IMR-90 (cell line): ENCODE data around the gene FAM240A. TPM values are rescaled to one million over a fixed set of nuclear protein-coding genes. Genes with fewer than 3 reads are reported as not detected.

Source experiments
- ATAC-seq: fragments of 200-7000 bp; cut with Tn5 transposase; 2 replicates; pipeline ENCODE4 v1.9.1; 2020; ENCODE audit warnings: low read depth, mild to moderate bottlenecking, moderate library complexity
- BruUV-seq: library from RNA; stranded (reverse); fragments of 400-500 nt; replicated peaks from 2 replicates; lab custom pipeline; 2021; lab: Mats Ljungman, UMichigan
- CTCF ChIA-PET: fragments of 300-600 bp; formaldehyde crosslinking; extraction: SDS; loops from one replicate; lab custom pipeline; 2021; ENCODE audit warnings: antibody characterized with exemption; lab: Yijun Ruan, JAX
- POLR2A ChIA-PET: fragments of 300-600 bp; sonication (Branson Sonifier 250); formaldehyde crosslinking; loops from one replicate; lab custom pipeline; 2022; ENCODE audit warnings: antibody characterized with exemption; ENCODE audit not compliant: unreplicated experiment; lab: Charles Lee
- DNase-seq: peaks from one replicate; pipeline ENCODE4 v3.0.0; 2013
- H2AFZ ChIP-seq: replicated peaks from 2 replicates; pipeline ENCODE3; 2013; ENCODE audit warnings: low read length, mild to moderate bottlenecking; ENCODE audit not compliant: poor library complexity
- H2AK5ac ChIP-seq: 2 replicates; pipeline ENCODE4 v1.6.1; 2013; ENCODE audit warnings: low read depth, low read length, inconsistent platforms
- H2AK9ac ChIP-seq: replicated peaks from 2 replicates; pipeline ENCODE3; 2013; ENCODE audit warnings: mild to moderate bottlenecking, low read depth, low read length, moderate library complexity; ENCODE audit not compliant: poor library complexity
- H2BK120ac ChIP-seq: 2 replicates; pipeline ENCODE4 v1.6.1; 2013; ENCODE audit warnings: low read depth, low read length, inconsistent platforms
- H2BK15ac ChIP-seq: 3 replicates; pipeline ENCODE4 v1.6.1; 2013; ENCODE audit warnings: low read depth, low read length, inconsistent platforms
- H2BK20ac ChIP-seq: 2 replicates; pipeline ENCODE4 v1.6.1; 2013; ENCODE audit warnings: low read depth, mild to moderate bottlenecking, inconsistent platforms, low read length, moderate library complexity
- H2BK5ac ChIP-seq: 2 replicates; pipeline ENCODE4 v1.6.1; 2013; ENCODE audit warnings: mild to moderate bottlenecking, low read depth, low read length, inconsistent platforms; ENCODE audit not compliant: poor library complexity, severe bottlenecking
- H3K14ac ChIP-seq: replicated peaks from 2 replicates; pipeline ENCODE4 v1.6.1; 2013; ENCODE audit warnings: low read depth, low read length, inconsistent platforms
- H3K18ac ChIP-seq: 2 replicates; pipeline ENCODE4 v1.6.1; 2013; ENCODE audit warnings: low read depth, low read length, control low read depth
- H3K23ac ChIP-seq: 2 replicates; pipeline ENCODE4 v1.6.1; 2013; ENCODE audit warnings: low read depth, low read length, inconsistent platforms
- H3K27ac ChIP-seq: 2 replicates; pipeline ENCODE4 v1.5.1; 2013; ENCODE audit warnings: mild to moderate bottlenecking, control low read depth, low read length; ENCODE audit not compliant: insufficient read depth
- H3K27me3 ChIP-seq: 2 replicates; pipeline ENCODE4 v1.6.1; 2013; ENCODE audit warnings: low read length; ENCODE audit not compliant: control insufficient read depth, insufficient read depth
- H3K36me3 ChIP-seq: 2 replicates; pipeline ENCODE4 v1.6.1; 2013; ENCODE audit warnings: low read length, mixed read lengths; ENCODE audit not compliant: control insufficient read depth, insufficient read depth
- H3K4ac ChIP-seq: 2 replicates; pipeline ENCODE4 v1.6.1; 2013; ENCODE audit warnings: low read depth, low read length, inconsistent platforms
- H3K4me1 ChIP-seq: 2 replicates; pipeline ENCODE4 v1.6.1; 2013; ENCODE audit warnings: low read length, mixed read lengths; ENCODE audit not compliant: control insufficient read depth, insufficient read depth
- H3K4me2 ChIP-seq: 2 replicates; pipeline ENCODE4 v1.6.1; 2013; ENCODE audit warnings: low read depth, mild to moderate bottlenecking, control low read depth, low read length, moderate library complexity
- H3K4me3 ChIP-seq: 2 replicates; pipeline ENCODE4 v1.5.1; 2013; ENCODE audit warnings: low read depth, mild to moderate bottlenecking, control low read depth, low read length, moderate library complexity; ENCODE audit not compliant: insufficient read depth
- H3K56ac ChIP-seq: 2 replicates; pipeline ENCODE4 v1.6.1; 2013; ENCODE audit warnings: low read length, inconsistent platforms; ENCODE audit not compliant: insufficient read depth; ENCODE audit errors: extremely low read depth
- H3K79me1 ChIP-seq, 2 experiments: 2 replicates each; pipeline ENCODE4 v1.6.1; 2013; ENCODE audit warnings: low read length in 2 of 2, inconsistent platforms in 1 of 2, low read depth in 1 of 2
- H3K9ac ChIP-seq: 2 replicates; pipeline ENCODE4 v1.6.1; 2013; ENCODE audit warnings: low read depth, low read length, control low read depth
- H3K9me1 ChIP-seq: 2 replicates; pipeline ENCODE4 v1.6.1; 2013; ENCODE audit warnings: low read length, inconsistent platforms; ENCODE audit not compliant: insufficient read depth
- H3K9me3 ChIP-seq: 2 replicates; pipeline ENCODE4 v1.6.1; 2013; ENCODE audit warnings: low read length; ENCODE audit not compliant: control insufficient read depth, insufficient read depth
- H4K20me1 ChIP-seq: 2 replicates; pipeline ENCODE4 v1.6.1; 2013; ENCODE audit warnings: low read length, inconsistent platforms; ENCODE audit not compliant: insufficient read depth
- H4K5ac ChIP-seq: 2 replicates; pipeline ENCODE4 v1.6.1; 2013; ENCODE audit warnings: mild to moderate bottlenecking, low read depth, low read length, control low read depth
- H4K8ac ChIP-seq, 2 experiments: 2 replicates each; pipeline ENCODE4 v1.6.1; 2013; ENCODE audit warnings: low read depth in 2 of 2, low read length in 2 of 2, control low read depth in 1 of 2, inconsistent platforms in 1 of 2
- H4K91ac ChIP-seq: 2 replicates; pipeline ENCODE4 v1.6.1; 2013; ENCODE audit warnings: low read depth, low read length, inconsistent platforms; ENCODE audit not compliant: insufficient read depth
- BHLHE40 ChIP-seq: fragments of 150-350 bp; IDR thresholded peaks from 2 replicates; pipeline ENCODE4 v1.6.1; 2016; ENCODE audit warnings: mild to moderate bottlenecking, low read depth, low read length
- CEBPB ChIP-seq: IDR thresholded peaks from 2 replicates; pipeline ENCODE4 v1.6.1; 2012; ENCODE audit warnings: low read depth, low read length, improper control_type of control experiment
- CHD1 ChIP-seq: IDR thresholded peaks from 2 replicates; pipeline ENCODE4 v1.6.1; 2012; ENCODE audit warnings: low read depth, low read length, improper control_type of control experiment
- FOS ChIP-seq: fragments of 150-350 bp; IDR thresholded peaks from 2 replicates; pipeline ENCODE4 v1.6.1; 2016; ENCODE audit warnings: low read depth, low read length
- MAFK ChIP-seq: IDR thresholded peaks from 2 replicates; pipeline ENCODE4 v1.6.1; 2012; ENCODE audit warnings: low read depth, low read length, improper control_type of control experiment
- MAZ ChIP-seq: IDR thresholded peaks from 2 replicates; pipeline ENCODE4 v1.6.1; 2012; ENCODE audit warnings: low read depth, mild to moderate bottlenecking, low read length, improper control_type of control experiment, moderate library complexity, borderline replicate concordance
- MXI1 ChIP-seq: IDR thresholded peaks from 2 replicates; pipeline ENCODE4 v1.6.1; 2012; ENCODE audit warnings: low read depth, mild to moderate bottlenecking, low read length, moderate library complexity, borderline replicate concordance
- RAD21 ChIP-seq: IDR thresholded peaks from 2 replicates; pipeline ENCODE4 v1.6.1; 2012; ENCODE audit warnings: low read length, improper control_type of control experiment
- RFX5 ChIP-seq: IDR thresholded peaks from 2 replicates; pipeline ENCODE4 v1.8.0; 2012; ENCODE audit warnings: low read depth, mild to moderate bottlenecking, low read length, moderate library complexity
- SMC3 ChIP-seq: fragments of 150-350 bp; IDR thresholded peaks from 2 replicates; pipeline ENCODE4 v1.6.1; 2016; ENCODE audit warnings: low read depth, mild to moderate bottlenecking, antibody characterized with exemption, low read length, moderate library complexity
- USF2 ChIP-seq: fragments of 150-350 bp; IDR thresholded peaks from 2 replicates; pipeline ENCODE4 v1.6.1; 2017; ENCODE audit warnings: mild to moderate bottlenecking, antibody characterized with exemption, low read length, low read depth
- WGBS, 2 experiments: methylation state at CpG; one replicate each; pipeline versions ENCODE4 v1.1.5 to v1.1.7; 2013; ENCODE audit warnings: missing lambda C conversion rate in 2 of 2; ENCODE audit not compliant: insufficient read length in 1 of 2; ENCODE audit errors: extremely low coverage in 2 of 2; 5-methylcytosine and 5-hydroxymethylcytosine counted together
- dilution Hi-C: fragments of 300-500 bp; cut with HindIII; formaldehyde crosslinking; loops from one replicate; pipeline ENCODE4 v1.14.3; 2018; ENCODE audit warnings: low sequenced_read_pairs; ENCODE audit not compliant: unreplicated experiment
- in situ Hi-C: fragments of 300-500 bp; cut with MboI; formaldehyde crosslinking; loops from 3 replicates; pipeline ENCODE4 v1.14.3; 2019; ENCODE audit warnings: low sequenced_read_pairs, inconsistent platforms, mixed read lengths
- intact Hi-C: fragments of 100-400 bp; cut with micrococcal nuclease; formaldehyde crosslinking; loops from 2 replicates; pipeline ENCODE4 v1.10.0; 2022
- polyA plus RNA-seq, 3 experiments: library from polyadenylated mRNA; depleted of rRNA; stranded (reverse); fragments of >200 nt; gene quantifications; 2 replicates each; pipeline ENCODE4 v1.2.3, GENCODE V29; 2012; ENCODE audit warnings: low replicate concordance in 1 of 3
- total RNA-seq: library from RNA; depleted of rRNA; stranded (reverse); fragments of >200 nt; gene quantifications from 2 replicates; pipeline ENCODE4 v1.2.3, GENCODE V29; 2012
- TF ChIP-seq, protein P1 (sequence below): fragments of 150-350 bp; IDR thresholded peaks from 2 replicates; pipeline ENCODE4 v1.6.1; 2016; ENCODE audit warnings: low read depth, mild to moderate bottlenecking, low read length, moderate library complexity, borderline replicate concordance

The FAM240A gene
- total and polyA plus RNA-seq, 2 of the 4 experiments (the other 2 are of a cell fraction), result not detected

- H3K4me1 ChIP-seq, result no peaks in the 10 kb centered on the region
- no peak overlapping the region for H4K8ac ChIP-seq
- no peak overlapping the region for H3K27ac ChIP-seq
- H2BK5ac ChIP-seq, result no peak overlapping the region
- H3K36me3 ChIP-seq, result no peaks in the 10 kb centered on the region
- no peak overlapping the region for H4K91ac ChIP-seq
- TF ChIP-seq BHLHE40 (no peak), SMC3 (no peak), FOS (no peak), MXI1 (no peak), CHD1 (no peak), RAD21 (no peak), MAFK (no peak), CEBPB (no peak), RFX5 (no peak), USF2 (no peak), MAZ (no peak)
- TF ChIP-seq, protein P1, sequence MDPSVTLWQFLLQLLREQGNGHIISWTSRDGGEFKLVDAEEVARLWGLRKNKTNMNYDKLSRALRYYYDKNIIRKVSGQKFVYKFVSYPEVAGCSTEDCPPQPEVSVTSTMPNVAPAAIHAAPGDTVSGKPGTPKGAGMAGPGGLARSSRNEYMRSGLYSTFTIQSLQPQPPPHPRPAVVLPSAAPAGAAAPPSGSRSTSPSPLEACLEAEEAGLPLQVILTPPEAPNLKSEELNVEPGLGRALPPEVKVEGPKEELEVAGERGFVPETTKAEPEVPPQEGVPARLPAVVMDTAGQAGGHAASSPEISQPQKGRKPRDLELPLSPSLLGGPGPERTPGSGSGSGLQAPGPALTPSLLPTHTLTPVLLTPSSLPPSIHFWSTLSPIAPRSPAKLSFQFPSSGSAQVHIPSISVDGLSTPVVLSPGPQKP, result no peak
- ChIA-PET CTCF (no interaction called here), POLR2A (no interaction called here)
- H2BK120ac ChIP-seq, result no peak overlapping the region
- no peaks in the 10 kb centered on the region for H4K20me1 ChIP-seq
- H3K79me1 ChIP-seq, result no peaks in the 10 kb centered on the region
- intact Hi-C loops (no loop called here), in situ Hi-C loops (no loop called here), dilution Hi-C loops (no loop called here)
- peaks cover 21% of the 10 kb centered on the region for H3K27me3 ChIP-seq
- no peak overlapping the region for H3K4ac ChIP-seq
- no peak overlapping the region for H2AK5ac ChIP-seq
- H2AK9ac ChIP-seq, result no peak overlapping the region
- H2AFZ ChIP-seq, result no peak overlapping the region
- no peaks in the 10 kb centered on the region for H3K9me1 ChIP-seq
- H3K9ac ChIP-seq, result no peak overlapping the region
- ATAC-seq, result no peak
- no CpG with 5 or more reads among the region's 10 CpGs for WGBS, 2 experiments
- BruUV-seq, result no TSS peak
- no peak overlapping the region for H3K18ac ChIP-seq
- H3K56ac ChIP-seq, result no peak overlapping the region
- no peak overlapping the region for H3K4me2 ChIP-seq
- no peak overlapping the region for H3K14ac ChIP-seq
- DNase-seq, result no peak
- no peak overlapping the region for H3K23ac ChIP-seq
- no peak overlapping the region for H2BK20ac ChIP-seq
- H4K5ac ChIP-seq, result no peak overlapping the region
- H3K9me3 ChIP-seq, result no peaks in the 10 kb centered on the region
- H3K4me3 ChIP-seq, result no peak overlapping the region
- no peak overlapping the region for H2BK15ac ChIP-seq
These were observed 35.9 kb upstream of the FAM240A start for GRCh38 chr3:46576386-46576785.
